DMS53 (cell line): ENCODE data around the gene DAPP1.

ENCODE experiments used
- DNase-seq: peaks from one replicate; lab custom pipeline; 2025; lab: John Stamatoyannopoulos, UW

DAPP1 gene

GRCh38 chr4:99855678-99856077 is 39.1 kb downstream of the DAPP1 start:
- no peak for DNase-seq

GRCh38 chr4:99856166-99856565 is 39.5 kb downstream of the DAPP1 start:
- DNase-seq, result no peak

GRCh38 chr4:99857307-99857706 is 40.7 kb downstream of the DAPP1 start:
- no peak for DNase-seq

GRCh38 chr4:99859618-99860017 is 43.0 kb downstream of the DAPP1 start:
- DNase-seq, result peak; percentile 14

GRCh38 chr4:99860521-99860920 is 43.9 kb downstream of the DAPP1 start:
- DNase-seq, result no peak

- DNase-seq, result peak; percentile 84
Measured at GRCh38 chr4:99861120-99861905, 44.7 kb downstream of the DAPP1 start.

GRCh38 chr4:99863804-99864203 is 47.2 kb downstream of the DAPP1 start:
- peak; percentile 53 for DNase-seq

- peak; percentile 50 for DNase-seq
Measured at GRCh38 chr4:99868126-99868596, 51.5 kb downstream of the DAPP1 start.

- no peak for DNase-seq
Measured at GRCh38 chr4:99872570-99872969, 55.9 kb downstream of the DAPP1 start.

GRCh38 chr4:99875071-99875470 is 58.4 kb downstream of the DAPP1 start:
- no peak for DNase-seq

- DNase-seq, result no peak
Measured at GRCh38 chr4:99876946-99877345, 60.3 kb downstream of the DAPP1 start.

GRCh38 chr4:99878604-99879003 is 62.0 kb downstream of the DAPP1 start:
- DNase-seq, result no peak

- DNase-seq, result no peak
Measured at GRCh38 chr4:99879458-99879857, 62.8 kb downstream of the DAPP1 start.

GRCh38 chr4:99885063-99885664 is 68.5 kb downstream of the DAPP1 start:
- DNase-seq, result peak; percentile 58

GRCh38 chr4:99885687-99886086 is 69.1 kb downstream of the DAPP1 start:
- no peak for DNase-seq

- DNase-seq, result no peak
Measured at GRCh38 chr4:99886146-99886545, 69.5 kb downstream of the DAPP1 start.

GRCh38 chr4:99887837-99888236 is 71.2 kb downstream of the DAPP1 start:
- DNase-seq, result no peak

GRCh38 chr4:99891351-99891750 is 74.7 kb downstream of the DAPP1 start:
- DNase-seq, result no peak

GRCh38 chr4:99893029-99893428 is 76.4 kb downstream of the DAPP1 start:
- no peak for DNase-seq

- DNase-seq, result peak; percentile 40
Measured at GRCh38 chr4:99893839-99894160, 77.2 kb downstream of the DAPP1 start.

GRCh38 chr4:99894161-99894997 is 77.8 kb downstream of the DAPP1 start, which contains the start of gene LAMTOR3:
Gene LAMTOR3, minus strand, starts transcription at chr4:99894427. Its CDS starts 464 bp downstream, at chr4:99893963.
- DNase-seq, result peak; percentile 94

- DNase-seq, result peak; percentile 24
Measured at GRCh38 chr4:99894998-99895397, 78.4 kb downstream of the DAPP1 start.

GRCh38 chr4:99915449-99915848 is 98.8 kb downstream of the DAPP1 start:
- DNase-seq, result no peak
